HG02763 (cell line): ENCODE results near the gene MACROD2.

ENCODE experiments used
- ATAC-seq: cut with Tn5 transposase; IDR thresholded peaks from one replicate; pipeline ENCODE4 v1.9.1; 2021; ENCODE audit warnings: mild to moderate bottlenecking, moderate library complexity; ENCODE audit not compliant: unreplicated experiment

The MACROD2 gene

DNA sequence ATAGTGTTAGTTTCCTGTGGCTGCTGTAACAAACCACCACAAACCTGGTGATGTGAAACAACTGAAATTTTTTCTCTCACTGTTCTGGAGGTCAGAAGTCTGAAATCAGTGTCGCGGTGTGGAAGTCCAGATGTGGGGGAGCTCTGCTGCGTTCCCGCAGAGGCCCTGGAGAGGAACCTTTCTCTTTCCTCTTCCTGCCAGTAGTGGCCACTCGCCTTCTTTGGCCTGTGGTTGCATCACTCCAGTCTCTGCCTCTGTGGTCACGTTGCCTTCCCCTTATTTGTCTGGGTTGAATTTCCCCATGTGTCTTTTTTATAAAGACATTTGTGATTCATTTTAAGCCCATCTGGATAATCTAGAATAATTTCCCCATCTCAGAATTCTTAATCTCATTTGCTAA, 637.6 kb downstream of the MACROD2 start:
- no peak for ATAC-seq

DNA sequence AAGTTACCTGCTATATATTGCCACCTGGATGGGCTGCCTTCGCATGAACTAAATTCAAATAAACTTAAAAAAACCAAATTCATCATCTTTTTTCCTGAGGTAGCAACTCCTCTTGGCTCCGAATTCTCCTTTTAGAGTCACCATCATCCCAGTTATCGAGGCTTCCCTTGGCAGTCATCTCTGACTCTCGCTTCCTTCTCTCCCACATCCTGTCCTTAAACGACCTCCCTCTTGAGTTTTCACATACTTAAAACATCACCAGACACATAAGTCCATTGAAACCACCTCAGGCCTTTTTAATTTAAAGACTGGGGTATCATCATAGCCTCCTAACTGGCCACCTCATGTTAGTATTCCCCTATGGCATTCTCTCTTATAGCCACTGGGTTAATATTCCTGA, 638.2 kb downstream of the MACROD2 start:
- no peak for ATAC-seq

DNA sequence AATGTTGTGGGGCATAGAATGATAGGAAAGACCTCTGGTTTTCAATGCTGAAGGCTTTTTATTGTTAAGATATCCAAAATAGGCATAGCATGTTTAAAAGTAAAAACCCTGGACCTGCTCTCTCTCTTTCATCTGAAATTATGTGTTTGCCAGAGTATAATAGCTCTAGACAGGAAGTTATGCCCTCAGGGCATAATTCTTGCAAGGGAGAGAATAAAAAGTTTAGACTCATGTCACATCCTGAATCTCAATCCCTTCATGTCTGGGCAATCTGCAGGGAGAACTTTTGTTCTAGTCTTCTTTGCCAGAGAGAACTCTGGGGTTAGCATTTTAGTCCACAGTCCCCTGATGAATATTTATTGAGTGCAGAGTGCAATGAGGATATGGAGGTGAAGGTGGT, 639.3 kb downstream of the MACROD2 start:
- no peak for ATAC-seq

DNA sequence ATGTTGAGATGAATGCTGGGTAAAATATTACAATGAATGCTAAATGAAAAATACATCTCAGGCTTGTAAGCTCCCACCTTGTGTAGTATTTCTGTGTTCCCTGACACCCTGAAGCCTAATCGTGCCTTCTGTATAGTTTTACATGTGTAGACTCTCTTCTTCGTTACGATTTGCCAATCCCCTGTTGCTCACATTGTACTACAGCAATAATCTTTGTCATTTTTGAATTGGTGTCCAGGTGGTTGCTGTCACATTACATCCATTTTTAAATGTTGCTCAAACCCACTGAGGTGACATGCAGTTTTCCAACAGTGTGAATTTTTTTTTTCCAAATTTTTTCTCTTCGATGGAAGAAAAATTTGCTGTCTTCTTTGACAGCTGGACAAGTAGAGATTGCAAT, 642.1 kb downstream of the MACROD2 start:
- no peak for ATAC-seq

DNA sequence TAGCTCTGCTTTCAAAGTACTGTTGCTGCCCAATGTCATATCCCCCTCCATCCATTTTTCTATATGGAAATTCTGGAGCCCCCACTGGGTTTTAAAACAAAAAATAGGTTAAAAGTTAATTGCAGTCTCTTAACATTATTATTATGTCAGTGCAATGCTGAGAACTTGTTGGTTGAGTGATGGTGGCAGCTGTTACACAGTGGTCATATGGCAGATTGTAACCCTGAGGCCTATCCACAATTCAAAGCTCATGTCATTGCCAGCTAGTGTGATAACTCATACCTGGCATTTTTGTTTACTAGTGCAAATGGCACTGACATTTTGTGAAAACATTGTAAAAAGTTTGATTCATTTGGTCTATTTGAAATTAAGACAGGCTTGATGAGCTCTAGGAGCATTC, 647.8 kb downstream of the MACROD2 start:
- ATAC-seq = no peak

DNA sequence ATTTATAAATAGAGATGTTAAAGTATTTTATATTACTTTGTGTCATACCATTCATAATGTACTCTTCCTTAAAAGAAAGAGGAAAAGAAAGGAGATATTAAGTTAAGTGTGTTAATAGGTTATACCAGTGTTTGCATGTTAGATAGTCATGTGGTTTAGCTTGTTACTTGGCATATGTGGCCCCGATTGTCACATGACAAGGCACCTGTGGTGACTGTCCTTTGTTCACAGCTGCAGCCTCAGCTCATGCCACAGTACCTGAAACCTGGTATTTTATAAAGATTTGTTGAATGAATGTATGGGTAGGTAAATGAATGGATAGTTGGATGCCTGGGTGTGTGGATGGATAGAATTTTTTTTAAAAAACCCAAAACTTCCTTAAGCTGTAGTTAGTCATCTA, 648.2 kb downstream of the MACROD2 start:
- no peak for ATAC-seq

DNA sequence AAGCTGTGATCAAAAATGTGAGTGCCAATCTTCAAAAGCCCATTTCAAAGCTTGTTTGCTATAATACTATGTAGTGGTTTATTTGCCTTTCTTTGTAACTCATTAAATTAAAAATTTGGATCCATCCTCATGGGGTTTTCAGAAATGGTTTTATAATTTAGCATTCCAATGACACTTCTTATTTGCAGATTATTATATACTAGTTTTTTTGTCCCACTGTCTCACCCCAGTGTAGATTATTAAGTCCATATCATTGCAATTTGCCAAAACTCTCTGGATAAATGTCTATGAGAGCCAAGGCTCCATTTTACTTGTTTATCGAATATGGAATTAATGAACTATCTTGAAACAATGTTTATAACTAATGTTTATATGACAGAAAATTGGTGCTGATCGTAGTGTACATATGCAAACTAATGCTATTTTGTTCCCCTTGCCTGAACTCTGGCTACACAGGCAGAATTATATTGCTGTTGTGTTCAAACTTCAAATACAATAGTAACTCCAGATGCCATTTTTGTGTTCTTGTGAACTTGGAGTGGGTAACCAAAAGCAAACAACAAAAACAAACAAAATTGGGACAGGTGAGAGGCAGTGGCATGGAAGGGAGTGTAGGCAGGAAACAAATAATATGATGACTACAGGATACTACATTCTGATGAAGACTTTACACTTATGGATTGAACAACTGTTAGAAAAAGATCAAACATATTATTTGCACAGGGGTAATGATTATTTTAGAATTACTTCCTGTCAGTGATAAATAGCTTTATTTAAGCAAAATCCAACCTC, 649.2 kb downstream of the MACROD2 start:
- ATAC-seq = no peak

DNA sequence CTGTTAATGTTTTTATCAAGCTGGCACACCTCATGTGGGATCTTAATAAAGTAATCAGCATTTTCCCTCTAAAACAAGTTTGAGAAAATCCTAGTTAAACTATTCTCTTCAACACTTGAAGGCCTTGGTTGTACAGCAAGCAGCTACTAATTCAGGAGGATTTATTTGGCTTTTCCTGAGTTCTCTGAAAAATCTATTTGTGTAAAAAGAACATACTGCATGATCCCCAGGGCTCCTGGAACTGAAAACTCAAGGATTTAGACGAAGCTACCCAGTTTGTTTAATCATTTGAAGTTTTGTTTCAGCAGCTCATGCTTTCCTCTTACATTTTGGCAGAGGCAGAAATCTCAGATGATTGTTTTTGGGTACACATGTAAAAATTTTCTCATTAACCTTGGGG, 651.7 kb downstream of the MACROD2 start:
- ATAC-seq = no peak

DNA sequence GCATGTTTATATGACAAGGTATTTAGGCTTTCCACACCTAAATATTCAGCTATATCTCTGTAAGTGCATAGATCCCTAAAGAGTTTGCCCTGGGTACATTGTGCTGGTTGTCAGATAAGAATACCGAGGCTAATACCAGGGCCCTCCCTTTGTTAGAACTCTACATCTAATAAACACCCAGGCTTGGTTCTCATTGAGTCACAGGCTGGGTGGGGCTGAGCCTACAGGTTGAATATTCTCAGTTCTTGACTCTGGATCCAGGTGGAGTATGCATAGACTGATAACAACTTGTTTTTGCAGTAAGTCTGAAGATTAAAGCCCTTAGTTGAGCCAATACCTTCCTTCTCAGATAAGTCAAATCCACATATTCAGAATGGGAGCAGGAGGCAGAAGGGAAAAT, 654.3 kb downstream of the MACROD2 start:
- no peak for ATAC-seq

DNA sequence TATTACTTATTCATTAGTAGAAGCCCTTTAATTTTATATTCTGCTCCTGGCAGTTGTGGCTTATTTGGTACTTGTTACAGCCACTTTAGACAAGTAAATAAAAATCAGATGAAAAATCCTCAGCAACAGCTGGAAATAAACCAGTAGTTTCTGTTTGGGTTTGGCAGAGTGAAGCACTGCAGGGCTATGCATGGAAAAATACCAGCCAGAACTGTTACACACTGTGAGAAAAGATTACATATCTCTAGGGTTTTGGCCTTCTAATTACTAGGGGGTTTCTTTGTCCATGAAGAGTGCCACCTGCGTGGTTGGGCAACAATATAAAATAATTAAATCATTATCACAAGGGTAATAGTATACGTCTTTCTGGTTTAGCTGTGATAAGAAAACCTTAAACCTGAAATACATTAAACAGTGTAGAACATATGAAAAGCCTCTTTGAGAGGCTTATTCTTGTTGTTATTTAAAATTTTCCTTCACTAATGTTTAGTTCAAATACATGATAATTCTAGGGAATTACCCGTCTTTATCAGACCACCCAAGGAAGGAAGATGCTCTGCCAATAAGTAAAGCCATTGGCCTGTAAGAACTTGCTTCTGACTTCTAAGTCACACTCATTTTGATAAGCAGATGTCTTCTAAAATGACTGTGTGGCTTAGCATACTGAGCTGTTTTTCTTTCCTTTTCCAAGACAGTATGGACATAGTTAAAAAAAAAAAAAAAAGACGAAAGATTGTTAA, 662.1 kb downstream of the MACROD2 start:
- ATAC-seq = no peak

DNA sequence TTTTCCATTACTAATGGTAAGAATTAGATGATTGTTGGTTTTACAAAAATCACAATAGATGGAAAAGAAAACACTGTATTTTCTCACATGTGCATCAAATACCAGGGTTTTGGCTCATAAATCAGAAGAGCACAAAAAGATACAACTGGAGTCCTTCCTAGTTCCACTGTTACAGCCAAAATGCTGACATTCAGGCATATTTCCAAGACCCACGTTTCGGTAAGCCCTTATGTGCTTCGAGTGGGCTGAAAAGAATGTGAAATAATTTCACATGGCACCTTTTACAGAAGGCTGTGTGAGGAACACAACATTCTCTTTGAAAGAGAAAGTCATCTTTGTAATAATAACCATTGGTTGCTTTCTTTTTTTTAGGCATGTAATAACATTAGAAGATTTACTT, 668.8 kb downstream of the MACROD2 start:
- no peak for ATAC-seq

DNA sequence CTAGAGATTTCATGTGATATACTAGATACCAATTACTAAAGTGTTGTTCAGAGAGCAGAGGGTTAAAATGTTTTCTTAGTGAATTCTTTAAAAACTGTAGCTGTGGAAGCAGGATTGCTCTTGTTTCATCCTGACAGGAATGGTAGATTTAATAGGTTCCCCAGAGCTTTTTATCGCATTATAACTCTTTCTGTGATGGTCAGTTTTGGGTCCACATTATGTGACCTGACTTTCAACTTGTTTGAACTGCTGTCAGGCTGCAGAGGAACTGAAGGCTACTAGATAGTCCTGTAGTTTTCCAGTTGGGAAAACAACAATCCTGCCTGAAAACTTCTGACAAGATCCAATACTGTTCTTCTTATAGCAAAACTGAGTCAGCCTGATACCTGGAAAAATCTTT, 671.4 kb downstream of the MACROD2 start:
- ATAC-seq = no peak

DNA sequence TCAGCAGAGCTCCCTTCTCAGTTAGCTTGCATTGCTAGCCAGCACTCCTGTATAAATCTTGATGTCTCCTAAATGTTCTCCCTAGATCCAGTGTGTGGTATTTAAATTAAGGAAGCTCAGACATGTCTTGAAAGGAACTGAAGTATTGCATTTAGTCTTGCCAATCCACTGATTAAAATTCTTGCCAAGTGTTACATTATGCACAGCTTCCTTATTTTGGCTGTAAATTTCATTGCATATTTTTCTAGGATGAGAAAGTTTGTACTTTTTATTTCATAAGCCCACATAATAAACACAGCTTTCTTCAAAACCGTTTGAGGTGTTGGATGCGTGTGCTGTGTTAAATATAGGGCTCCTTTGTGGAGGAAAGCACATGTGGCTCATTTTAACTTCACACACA, 671.9 kb downstream of the MACROD2 start:
- ATAC-seq = no peak

DNA sequence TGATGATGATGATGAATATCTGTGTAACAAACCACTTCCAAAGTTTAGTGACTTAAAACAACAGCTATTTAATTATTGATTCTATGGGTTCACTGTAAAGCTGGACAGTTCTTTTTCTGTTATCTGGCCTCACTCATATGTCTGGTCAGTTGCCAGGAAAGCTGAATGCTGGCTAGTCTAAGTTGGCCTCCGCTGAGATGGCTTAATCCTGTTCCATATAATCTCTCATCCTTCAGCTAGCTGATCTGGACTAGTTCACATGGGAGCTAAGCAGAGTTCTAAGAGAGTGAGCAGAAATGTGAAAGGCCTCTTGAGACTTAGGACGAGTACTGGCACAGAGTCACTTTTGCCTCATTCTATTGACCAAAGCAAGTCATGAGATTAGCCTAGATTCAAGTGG, 676.8 kb downstream of the MACROD2 start:
- ATAC-seq = no peak

DNA sequence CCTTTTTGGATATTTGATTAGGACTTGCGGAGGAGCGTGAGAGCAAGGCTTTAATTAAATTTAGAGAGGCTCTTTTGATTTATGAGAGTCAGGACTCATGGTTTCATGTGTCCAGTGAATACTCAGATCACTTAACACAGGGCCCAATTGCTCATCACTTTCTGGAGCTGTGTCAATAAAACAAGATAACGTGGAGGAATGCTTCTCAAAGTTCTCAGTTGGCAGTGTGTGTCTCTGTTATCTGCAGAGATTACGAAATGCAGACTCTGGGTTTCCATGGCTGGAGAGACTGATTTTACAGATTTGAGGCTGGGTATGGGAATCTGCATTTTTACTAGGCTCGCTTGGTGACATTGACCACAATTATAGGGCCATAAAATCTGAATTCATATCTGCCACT, 677.8 kb downstream of the MACROD2 start:
- ATAC-seq = no peak

DNA sequence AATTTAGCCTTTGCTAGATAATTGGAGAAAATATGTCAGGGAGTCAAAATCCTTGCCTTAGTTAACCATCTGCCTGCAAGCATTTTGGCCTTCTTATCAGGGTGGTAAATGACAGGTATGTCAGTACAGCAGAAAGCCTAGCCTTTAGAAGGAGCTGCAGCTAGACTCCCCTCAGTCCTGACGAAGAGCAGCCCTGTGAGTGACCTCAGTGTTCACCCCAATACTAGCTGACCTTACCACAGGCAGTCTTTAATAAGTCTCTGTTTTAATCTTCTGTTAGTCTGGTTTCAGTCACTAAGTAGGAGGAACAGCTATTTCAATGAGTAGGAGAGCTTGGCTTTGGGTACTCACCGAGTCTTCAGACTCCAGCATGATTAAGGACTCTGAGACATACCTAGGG, 682.1 kb downstream of the MACROD2 start:
- ATAC-seq = no peak

DNA sequence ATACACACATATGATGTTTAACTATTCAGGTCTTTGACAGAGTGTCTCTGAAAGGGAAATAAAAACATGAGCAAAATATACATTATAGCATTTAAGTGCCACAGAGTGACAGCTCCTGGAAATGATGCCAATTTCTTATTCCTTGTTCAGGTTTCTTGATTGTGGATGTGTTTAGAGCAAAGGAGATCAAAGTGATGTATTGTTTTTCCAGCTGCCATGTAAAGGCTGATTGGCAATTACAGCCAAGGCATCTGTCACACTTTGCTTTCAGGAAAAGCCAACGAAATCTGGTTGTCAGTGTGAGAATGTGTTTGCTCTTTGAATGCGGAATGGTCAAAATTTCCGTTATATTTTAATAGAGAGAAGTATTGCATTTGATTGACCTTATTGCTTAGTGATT, 689.9 kb downstream of the MACROD2 start:
- no peak for ATAC-seq

DNA sequence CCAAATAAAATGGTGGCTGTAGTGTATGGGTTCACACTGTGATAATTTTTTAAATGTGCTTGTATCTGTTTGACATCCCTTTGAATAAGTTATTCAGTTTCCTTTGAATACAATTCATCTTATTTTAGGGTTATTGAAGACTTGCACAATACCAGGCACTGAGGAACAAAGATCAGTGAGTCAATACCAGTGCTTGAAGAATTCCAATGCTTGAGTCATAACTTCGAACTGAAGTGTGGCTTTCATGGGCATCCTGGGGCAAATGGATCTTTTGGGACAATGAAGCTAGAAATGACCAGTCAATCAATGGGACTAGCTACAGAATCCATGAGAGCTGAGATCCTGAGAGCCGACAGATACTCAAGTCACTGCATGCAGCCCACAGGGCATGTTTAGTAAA, 692.0 kb downstream of the MACROD2 start:
- no peak for ATAC-seq

DNA sequence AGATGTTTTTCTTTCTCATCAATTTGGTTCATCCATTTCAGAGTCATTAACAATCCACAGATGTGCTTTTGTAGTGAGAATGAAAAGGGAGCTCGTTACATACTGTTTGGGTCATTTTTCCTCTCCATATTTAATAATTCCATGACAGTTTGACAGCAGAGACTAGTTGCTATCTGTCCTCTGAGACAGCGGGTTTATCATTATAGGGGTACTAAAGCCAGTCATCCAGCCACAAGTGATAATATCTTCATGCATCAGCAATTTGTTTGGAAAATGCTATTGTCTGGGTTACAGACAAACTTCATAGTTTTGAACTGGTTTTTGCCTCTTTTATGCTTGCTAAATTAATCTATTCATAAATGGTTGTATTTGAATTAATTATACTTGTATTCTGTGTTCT, 692.7 kb downstream of the MACROD2 start:
- ATAC-seq = no peak

DNA sequence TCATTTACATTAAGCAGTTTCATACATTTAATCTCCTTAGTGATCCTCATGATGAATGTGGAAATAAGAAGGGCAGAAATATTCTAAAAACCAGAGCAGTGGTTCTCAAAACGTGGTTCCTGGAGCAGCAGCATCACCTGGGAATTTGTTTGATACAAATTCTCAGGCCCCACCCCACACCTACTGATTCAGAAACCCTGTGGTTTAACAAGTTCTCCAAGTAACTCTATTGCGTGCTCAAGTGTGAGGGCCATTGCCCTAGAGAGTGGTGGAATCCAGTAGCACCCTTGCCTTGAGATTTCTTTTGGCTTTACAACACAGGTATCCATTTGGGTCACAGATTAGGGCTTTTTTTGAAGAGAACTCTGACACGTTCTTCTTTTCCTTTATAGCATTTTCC, 696.7 kb downstream of the MACROD2 start:
- ATAC-seq = no peak

DNA sequence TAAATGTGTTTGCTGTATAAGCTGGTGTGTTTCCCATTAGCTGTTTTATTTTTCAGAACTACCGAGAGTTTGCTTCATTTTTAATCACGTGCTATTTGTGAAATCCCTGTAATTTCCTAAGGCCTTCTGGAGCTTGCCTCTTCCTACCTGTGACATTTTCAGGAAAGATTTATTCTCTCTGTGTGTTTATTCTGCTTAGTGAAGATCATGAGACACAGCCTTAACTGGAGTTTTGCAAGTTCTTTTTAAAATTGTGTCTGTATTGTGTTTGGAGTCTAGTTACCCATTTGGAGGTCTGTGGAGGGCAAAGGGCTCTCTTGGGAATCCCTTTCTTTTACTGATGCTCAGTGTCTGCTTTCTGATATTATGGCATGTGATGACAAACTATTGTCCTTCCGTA, 701.2 kb downstream of the MACROD2 start:
- ATAC-seq = no peak

DNA sequence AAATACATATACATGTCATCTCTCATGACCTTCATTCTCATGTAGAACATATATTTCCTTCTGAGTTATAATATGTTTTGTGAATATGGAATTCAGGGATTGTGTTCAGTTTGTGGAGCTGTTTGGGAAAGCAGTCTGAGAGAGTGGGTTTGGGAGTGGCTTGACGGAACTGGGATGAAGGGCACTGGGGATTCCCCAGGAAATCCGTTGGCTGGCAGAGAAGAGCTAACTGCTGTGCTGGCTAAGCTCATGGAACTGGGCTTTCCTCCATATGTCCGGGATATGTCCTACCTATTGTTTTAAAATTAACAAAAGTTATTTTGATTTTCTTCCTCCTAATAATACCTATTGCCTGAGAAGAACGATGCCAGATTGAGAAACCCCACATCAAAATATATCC, 701.6 kb downstream of the MACROD2 start:
- ATAC-seq = no peak

DNA sequence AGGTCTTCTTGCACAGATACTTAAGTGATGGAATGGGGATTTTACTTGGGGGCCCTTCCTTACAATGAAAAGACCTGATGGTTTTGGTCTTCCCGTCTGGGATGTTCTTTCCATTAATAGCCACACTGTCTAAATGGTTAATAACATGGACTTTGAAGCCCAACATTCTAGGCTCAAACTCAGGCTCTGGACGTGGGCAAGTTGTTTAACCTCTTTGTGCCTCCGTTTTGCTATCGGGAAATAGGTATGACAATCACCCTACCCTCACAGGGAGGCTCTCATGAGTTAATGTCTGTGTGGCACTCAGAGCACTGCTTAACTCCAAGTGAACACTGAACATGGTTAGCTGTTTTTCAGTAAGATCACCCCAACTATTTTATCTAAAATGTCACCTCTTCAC, 702.8 kb downstream of the MACROD2 start:
- no peak for ATAC-seq
